Measurements from ENCODE around the gene PGAM1.

PGAM1 gene

DNA sequence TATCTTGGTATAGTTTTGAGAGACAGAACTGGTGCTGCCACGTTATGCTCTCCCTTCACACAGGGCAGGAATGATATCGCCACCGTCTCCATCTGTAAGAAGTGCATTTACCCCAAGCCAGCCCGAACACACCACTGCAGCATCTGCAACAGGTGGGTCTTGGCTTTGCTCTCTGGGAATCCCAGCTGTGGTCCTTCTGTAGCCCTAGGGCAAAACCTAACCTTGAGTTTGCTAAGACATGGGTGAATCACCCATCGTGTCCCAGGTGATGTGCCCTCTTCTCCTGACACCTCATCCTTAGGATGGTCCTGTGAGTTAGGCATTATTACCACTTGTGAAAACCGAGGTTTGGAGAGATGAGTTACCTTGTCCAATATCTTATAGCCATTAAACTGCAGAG lies 26.4 kb downstream of the PGAM1 start:
- H3K27ac ChIP-seq (replicated peaks), result no peak overlapping the region
- TF ChIP-seq, protein P1, sequence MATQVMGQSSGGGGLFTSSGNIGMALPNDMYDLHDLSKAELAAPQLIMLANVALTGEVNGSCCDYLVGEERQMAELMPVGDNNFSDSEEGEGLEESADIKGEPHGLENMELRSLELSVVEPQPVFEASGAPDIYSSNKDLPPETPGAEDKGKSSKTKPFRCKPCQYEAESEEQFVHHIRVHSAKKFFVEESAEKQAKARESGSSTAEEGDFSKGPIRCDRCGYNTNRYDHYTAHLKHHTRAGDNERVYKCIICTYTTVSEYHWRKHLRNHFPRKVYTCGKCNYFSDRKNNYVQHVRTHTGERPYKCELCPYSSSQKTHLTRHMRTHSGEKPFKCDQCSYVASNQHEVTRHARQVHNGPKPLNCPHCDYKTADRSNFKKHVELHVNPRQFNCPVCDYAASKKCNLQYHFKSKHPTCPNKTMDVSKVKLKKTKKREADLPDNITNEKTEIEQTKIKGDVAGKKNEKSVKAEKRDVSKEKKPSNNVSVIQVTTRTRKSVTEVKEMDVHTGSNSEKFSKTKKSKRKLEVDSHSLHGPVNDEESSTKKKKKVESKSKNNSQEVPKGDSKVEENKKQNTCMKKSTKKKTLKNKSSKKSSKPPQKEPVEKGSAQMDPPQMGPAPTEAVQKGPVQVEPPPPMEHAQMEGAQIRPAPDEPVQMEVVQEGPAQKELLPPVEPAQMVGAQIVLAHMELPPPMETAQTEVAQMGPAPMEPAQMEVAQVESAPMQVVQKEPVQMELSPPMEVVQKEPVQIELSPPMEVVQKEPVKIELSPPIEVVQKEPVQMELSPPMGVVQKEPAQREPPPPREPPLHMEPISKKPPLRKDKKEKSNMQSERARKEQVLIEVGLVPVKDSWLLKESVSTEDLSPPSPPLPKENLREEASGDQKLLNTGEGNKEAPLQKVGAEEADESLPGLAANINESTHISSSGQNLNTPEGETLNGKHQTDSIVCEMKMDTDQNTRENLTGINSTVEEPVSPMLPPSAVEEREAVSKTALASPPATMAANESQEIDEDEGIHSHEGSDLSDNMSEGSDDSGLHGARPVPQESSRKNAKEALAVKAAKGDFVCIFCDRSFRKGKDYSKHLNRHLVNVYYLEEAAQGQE (IDR thresholded peaks at IDR 0.05; ENCODE audit: insufficient replicate concordance, low read depth), result no peak
- TF ChIP-seq, protein P2, sequence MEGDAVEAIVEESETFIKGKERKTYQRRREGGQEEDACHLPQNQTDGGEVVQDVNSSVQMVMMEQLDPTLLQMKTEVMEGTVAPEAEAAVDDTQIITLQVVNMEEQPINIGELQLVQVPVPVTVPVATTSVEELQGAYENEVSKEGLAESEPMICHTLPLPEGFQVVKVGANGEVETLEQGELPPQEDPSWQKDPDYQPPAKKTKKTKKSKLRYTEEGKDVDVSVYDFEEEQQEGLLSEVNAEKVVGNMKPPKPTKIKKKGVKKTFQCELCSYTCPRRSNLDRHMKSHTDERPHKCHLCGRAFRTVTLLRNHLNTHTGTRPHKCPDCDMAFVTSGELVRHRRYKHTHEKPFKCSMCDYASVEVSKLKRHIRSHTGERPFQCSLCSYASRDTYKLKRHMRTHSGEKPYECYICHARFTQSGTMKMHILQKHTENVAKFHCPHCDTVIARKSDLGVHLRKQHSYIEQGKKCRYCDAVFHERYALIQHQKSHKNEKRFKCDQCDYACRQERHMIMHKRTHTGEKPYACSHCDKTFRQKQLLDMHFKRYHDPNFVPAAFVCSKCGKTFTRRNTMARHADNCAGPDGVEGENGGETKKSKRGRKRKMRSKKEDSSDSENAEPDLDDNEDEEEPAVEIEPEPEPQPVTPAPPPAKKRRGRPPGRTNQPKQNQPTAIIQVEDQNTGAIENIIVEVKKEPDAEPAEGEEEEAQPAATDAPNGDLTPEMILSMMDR (IDR thresholded peaks at IDR 0.05; ENCODE audit: insufficient read depth, low read length), result no peak
- TF ChIP-seq POLR2AphosphoS5 (IDR thresholded peaks at IDR 0.05; ENCODE audit: low read depth), result no peak
- TF ChIP-seq SPI1 (IDR thresholded peaks at IDR 0.05; ENCODE audit: borderline replicate concordance, low read depth), result no peak
- TF ChIP-seq GABPA (IDR thresholded peaks at IDR 0.05; ENCODE audit: low read depth), result no peak
- no peaks in the 10 kb centered on the region for H3K27me3 ChIP-seq (ENCODE audit: insufficient read depth, poor library complexity, severe bottlenecking)
- no peak for DNase-seq (ENCODE audit: low read depth in 1 of 2, low spot score in 1 of 2)
- no peak overlapping the region for H3K4me3 ChIP-seq (replicated peaks; ENCODE audit: insufficient read depth, low read length)

GRCh38 chr10:97454330-97455036 lies 28.5 kb downstream of the PGAM1 start:
- DNase-seq (ENCODE audit: low read depth in 1 of 2, low spot score in 1 of 2), result no peak
- no peak overlapping the region for H3K27ac ChIP-seq (replicated peaks)
- TF ChIP-seq, protein P1 (IDR thresholded peaks at IDR 0.05; ENCODE audit: insufficient replicate concordance, low read depth), result no peak
- TF ChIP-seq SPI1 (IDR thresholded peaks at IDR 0.05; ENCODE audit: borderline replicate concordance, low read depth) (no peak), GABPA (IDR thresholded peaks at IDR 0.05; ENCODE audit: low read depth) (no peak), POLR2AphosphoS5 (IDR thresholded peaks at IDR 0.05; ENCODE audit: low read depth) (no peak)
- no peak overlapping the region for H3K4me3 ChIP-seq (replicated peaks; ENCODE audit: insufficient read depth, low read length)
- H3K27me3 ChIP-seq (ENCODE audit: insufficient read depth, poor library complexity, severe bottlenecking), result no peaks in the 10 kb centered on the region

DNA sequence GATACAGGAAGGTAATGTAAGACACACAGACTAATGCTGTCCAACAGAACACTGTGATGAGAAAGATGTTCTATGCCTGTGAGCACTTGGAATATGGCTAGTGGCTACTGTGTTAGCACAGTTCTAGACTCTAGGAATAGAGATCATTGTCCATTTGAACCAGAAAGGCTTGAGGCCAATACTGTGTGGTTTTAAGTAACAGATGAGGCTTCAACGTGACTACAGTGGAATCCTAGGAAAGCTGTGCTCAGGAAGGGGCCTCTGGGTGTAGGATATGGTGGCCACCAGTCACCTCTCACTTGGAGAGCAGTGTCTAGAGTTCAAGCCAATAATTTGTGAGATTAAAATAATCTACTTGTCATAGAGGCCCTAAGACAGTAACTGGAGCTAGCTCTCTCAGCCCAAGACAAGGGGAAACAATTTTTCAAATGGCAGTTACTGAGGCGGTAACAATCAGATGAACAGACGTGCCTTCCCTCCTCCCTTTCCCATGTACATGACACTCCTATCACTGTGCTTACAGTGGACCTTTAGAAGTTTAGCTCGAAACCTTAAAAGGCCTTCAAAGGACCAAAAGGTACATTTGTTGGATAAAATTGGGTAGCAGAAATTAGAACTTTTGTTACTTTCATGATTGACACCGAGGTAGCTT lies 30.2 kb downstream of the PGAM1 start:
- no peak overlapping the region for H3K4me3 ChIP-seq (replicated peaks; ENCODE audit: insufficient read depth, low read length)

More for the DNA sequence above, 30.2 kb downstream of the PGAM1 start:
- Histone ChIP-seq H3K27me3 (ENCODE audit: insufficient read depth, poor library complexity, severe bottlenecking) (no peaks in the 10 kb centered on the region), H3K27ac (replicated peaks) (no peak overlapping the region)
- DNase-seq (ENCODE audit: low read depth in 1 of 2, low spot score in 1 of 2), result no peak
- no peak for TF ChIP-seq GABPA (IDR thresholded peaks at IDR 0.05; ENCODE audit: low read depth)
- no peak for TF ChIP-seq SPI1 (IDR thresholded peaks at IDR 0.05; ENCODE audit: borderline replicate concordance, low read depth)
- TF ChIP-seq, protein P1 (IDR thresholded peaks at IDR 0.05; ENCODE audit: insufficient replicate concordance, low read depth), result no peak
- TF ChIP-seq, protein P2 (IDR thresholded peaks at IDR 0.05; ENCODE audit: insufficient read depth, low read length), result no peak
- no peak for TF ChIP-seq POLR2AphosphoS5 (IDR thresholded peaks at IDR 0.05; ENCODE audit: low read depth)
